OCI-M2 (cell line): ENCODE results near the gene NFIA.

Experiments used
- DNase-seq: peaks from one replicate; lab custom pipeline; 2025; ENCODE audit not compliant: unreplicated experiment; lab: John Stamatoyannopoulos, UW

NFIA gene

GRCh38 chr1:61175976-61176375 lies 93.6 kb downstream of the NFIA start:
- DNase-seq, result no peak

DNA sequence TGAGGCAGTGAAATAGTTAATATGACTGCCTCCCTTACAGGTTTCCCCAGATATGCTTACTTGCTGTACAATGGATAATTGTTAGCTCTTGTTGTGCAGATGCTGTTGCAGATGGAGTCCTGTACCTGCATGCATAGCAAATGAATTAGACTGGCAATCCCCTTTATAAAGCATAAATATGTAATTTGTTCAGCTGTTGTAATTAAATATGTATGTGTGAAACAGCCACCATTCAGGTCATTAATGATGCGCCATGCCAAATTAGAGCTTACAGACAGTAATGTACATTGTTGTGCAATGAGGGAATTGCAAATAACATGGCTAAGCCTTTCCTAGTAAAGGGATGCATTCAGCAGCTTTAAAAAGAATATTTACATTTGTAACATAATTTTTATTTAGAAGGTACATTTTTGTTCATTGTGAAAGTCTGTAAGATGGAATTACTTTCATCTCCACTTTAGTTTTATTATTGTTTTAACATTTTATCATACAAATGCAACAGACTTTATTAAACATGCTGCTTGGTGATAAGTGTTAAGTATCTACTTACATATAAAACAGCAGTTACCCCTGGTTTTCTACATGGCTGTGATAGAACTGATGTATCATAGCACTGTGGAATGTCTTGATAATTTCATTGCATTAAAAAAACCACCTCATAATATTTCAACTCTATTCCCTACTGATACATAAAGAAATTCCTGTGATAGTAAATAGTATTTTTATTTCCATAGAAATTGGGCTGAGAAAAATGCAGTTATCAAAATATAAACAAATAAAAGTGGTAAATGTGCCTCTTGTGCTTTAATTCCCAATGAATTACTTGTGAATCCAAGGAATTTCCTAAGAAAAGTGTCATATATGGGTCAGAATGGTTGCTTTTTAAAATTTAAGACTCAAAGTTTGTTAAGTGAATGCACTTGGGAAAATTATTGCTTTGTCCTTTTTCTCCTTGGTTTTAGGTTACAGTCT lies 99.0 kb downstream of the NFIA start:
- no peak for DNase-seq

DNA sequence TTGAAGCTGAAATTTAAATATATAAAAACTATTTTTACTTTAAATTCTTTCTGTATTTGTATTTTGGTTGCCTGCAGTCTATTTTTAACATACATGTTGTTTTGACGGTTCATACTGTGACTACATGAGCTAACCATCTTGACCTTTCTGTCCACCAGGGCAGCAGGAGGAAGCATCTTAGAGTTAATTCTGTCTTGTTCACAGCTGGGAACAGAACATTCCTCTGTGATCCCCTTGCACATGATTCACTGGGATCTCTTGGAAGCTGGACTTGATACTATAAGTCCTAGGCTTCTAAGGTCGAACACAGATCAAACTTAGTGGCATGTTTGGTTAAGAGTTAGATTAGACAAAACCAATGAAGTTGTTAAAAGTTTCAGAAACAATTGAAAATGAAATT lies 99.7 kb downstream of the NFIA start:
- no peak for DNase-seq

- DNase-seq, result no peak
Observed at GRCh38 chr1:61182480-61182879, 100.1 kb downstream of the NFIA start.

DNA sequence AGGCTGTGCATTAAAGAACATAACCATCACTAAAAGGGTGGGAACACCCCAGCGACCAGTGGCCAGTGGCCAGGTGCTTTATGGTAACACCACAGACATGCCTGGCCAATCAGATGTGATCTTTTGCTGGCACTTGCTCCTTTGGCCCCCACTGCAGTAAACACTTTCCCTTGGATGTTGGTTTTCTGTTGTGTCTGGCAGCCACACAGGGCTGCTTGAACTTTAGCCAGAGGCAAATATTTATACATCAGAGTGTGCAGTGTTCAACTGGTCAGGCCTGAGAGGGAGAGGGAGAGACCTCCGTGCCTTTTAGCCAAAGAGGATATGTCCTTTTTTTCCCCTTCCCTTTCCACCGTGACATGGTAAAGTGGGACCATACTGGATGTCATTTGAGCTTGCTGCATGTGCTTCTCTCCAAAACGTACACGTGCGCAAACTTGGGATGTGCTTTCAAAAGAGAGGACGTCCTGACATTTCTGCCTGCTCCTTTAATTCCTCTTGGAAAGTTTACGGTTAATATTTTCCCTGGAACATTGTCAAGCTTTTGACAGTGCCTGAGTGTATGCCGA lies 101.2 kb downstream of the NFIA start:
- no peak for DNase-seq

DNA sequence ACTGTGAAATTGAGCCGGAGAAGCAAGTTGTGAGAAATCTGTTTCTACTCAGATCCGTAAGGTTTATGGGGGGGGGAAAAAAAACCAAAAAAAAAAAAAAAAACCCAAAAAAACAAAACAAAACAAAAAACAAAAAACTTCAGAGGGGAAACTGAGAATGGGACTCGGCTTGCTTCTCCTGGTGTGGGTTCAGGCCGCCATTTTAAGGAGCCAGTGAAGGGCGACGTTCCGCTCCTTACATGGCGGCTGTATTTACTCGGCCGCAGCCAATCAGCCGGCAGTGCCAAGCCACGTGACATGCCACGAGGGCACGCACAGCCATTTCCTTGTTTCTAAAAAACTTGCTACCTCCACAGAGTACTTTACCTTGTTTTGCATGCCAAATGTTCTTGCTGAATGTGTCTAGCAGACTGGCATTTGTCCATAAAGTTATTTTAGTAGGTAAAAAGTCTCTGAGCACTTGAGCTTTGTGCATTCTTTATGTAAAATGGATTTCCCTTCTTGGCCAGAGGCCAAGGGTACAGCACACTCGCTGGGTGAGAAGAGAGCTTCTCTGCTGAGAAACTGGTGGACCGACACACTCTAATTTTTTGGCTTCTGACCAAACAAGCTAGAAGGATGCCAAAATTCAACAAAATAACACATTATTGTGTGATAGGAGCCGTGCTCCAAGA lies 101.8 kb downstream of the NFIA start:
- DNase-seq, result no peak

DNA sequence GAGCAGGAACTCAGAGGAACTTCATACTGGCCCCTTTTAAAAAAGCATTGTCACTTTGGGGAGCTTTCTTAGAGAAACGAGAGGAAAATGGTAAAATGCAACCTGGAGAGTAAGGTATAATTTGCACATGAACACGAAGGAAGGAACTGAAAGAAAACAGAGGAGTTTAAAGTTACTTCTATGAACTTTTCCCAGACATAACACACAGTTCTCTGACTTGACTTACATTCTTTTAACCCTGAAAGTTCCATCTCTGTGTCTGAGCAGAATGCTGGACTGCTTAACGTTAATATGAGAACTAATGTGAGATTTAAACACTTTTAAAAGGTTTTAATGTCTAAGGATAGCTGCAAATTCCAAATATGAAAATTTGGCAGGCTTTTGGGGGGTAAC lies 102.3 kb downstream of the NFIA start:
- no peak for DNase-seq

- no peak for DNase-seq
Observed at GRCh38 chr1:61186753-61187152, 104.4 kb downstream of the NFIA start.

GRCh38 chr1:61187352-61188086 lies 105.2 kb downstream of the NFIA start:
- DNase-seq, result no peak

GRCh38 chr1:61190153-61190552 lies 107.8 kb downstream of the NFIA start:
- DNase-seq, result no peak

DNA sequence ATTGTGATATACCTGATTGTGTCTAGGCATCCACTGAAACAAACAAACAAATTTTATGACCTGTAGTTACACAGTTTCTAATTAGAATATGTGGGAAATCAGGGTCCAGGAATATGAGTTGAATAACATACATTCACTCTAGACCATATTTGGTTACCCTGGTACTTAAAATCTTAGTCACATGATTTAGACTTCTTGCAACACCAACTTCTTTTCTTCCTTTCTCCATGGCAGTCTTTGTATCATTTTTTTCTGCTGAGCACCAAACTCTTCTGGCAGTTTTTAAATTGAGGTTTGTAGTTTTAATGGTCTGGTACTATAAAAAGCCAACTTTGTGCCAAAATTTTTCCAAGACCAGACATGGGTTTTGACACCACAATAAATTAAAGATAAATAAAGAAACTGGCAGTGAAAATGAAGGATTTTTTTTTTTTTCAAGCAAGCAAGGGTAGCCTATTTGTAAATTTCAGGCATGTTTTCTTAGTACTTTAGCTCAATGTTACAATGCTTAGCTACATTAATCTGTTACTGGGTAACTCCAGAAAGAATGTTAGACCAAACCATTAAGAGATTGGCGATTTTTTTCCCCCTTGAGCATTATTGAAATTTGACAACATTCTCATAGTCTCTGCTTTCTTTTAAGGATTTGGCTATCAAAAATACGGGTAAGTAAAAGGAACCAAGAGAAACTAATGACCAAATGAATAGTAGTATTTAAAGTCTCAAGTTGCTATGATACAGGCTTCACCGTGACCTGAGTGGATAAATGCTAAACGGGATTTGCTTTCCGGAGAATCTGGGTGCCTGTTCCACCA lies 108.5 kb downstream of the NFIA start:
- no peak for DNase-seq

GRCh38 chr1:61191433-61191720 lies 109.0 kb downstream of the NFIA start:
- no peak for DNase-seq

- DNase-seq, result no peak
Observed at GRCh38 chr1:61192663-61193330, 110.4 kb downstream of the NFIA start.

DNA sequence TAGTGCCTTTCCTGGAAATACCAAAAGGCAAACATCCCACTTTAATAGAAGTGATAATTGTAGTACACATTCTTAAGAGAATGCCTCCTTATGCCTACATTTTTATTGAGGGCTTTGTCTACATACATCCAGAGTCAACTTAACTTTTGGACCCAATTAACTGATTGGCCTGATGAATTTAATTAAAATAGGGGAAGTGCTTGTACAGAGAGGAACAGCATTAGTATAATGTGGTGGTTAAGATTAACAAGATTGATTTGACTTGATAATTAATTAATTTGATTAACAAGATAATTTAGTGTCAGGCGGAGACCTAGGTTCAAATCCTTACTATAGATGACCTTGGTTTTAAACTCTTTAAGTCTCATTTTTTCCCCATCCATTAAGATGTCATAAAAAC lies 111.4 kb downstream of the NFIA start:
- no peak for DNase-seq

DNA sequence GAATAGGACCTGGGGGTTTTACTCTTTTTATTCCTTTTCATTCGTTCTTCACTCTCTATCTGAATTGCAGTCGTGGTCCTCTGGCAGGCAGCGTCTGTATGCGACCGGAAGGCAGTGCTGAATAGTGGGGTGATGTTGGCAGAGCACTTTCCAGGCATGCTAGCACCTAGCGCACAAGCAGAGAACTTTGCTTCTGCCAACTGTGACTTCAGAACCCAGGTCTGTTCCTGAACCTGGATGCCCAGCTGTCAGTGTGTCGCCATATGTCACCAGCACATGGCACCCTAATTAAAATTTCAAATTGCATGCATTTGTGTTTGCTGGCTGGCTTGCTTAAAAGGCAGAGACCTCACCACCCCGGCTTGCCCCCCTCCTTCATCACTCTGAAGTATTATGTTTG lies 116.2 kb downstream of the NFIA start:
- DNase-seq, result no peak

GRCh38 chr1:61201035-61201434 lies 118.7 kb downstream of the NFIA start:
- DNase-seq, result no peak

DNA sequence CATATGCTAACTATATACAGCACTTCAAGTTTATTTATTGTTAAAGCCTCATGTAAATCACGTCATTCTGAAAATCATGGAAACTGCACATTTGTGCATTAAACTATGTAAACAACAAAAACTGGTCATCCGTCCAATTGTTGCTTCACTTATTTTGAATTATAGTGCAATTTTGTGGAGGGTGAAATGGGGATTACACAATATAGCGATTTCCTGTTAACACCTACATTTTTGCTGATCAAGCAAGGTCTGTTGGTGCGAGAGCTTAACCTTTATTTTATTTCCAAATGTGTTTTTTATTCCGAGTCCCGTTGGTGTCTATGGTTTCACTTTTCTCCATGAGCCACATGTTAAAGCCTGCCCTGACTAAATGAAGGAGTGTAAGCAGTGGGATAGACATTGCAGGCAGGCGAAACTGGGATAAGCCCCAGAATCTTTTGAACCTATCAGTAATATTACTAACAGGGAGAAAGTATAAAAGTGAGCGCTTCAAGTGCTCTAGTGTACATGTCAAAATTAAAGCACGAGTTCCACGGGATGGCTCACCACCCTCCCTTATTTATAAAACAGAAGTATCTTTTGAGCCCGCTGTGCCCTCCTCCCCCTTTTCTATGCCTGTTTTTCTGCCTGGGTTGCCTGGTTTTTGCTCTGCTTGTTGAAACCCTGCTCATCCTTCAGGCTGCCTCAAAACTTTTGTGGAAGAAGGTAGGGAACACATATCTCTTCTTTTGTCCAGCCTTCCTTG lies 120.7 kb downstream of the NFIA start:
- no peak for DNase-seq

DNA sequence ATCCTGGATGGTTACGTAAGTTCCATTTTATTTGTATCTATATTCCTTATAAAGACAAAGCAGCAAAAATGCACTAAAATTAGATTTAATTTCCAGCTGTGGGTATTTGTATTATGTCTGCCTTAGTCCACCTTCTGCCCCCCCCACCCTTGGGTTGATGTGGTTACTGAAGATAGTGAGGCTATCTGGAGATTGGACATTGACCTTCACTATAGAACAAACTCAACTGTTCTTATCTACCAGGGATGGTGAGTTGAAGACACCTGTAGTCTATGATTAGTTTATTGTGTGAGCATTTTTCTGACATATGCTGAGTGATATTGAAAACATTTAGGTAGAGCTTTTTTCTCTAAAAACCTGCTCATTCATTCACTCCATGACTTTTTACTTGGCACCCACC lies 122.2 kb downstream of the NFIA start:
- no peak for DNase-seq

- no peak for DNase-seq
Observed at GRCh38 chr1:61207416-61207815, 125.1 kb downstream of the NFIA start.

DNA sequence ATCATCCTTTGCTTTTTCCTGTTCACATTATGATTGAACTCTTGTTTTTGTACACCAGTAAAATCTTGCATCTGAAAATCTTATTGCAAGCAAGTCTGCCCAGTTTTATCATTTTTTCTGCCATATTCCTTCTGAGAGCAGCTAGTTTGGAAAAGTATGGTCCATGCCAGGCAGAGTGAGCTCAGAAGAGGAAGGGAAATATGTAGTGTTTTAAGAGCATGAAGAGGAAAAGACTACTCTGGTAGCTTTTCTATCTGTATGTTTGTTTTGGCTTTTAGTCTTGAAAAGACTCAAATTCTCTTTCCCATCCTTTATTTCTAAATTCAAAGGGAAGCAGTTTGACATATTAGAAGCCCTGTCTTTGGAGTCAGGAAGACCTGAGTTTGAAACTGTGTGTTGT lies 125.8 kb downstream of the NFIA start:
- no peak for DNase-seq
